Hepatocyte (in vitro differentiated cells): Measurements from ENCODE around the gene PRMT3. TPM values are rescaled to one million over a fixed set of nuclear protein-coding genes. Genes with fewer than 3 reads are reported as not detected.

Experiments used
- DNase-seq: peaks from one replicate; pipeline ENCODE4 v3.0.0-alpha.2; 2016; ENCODE audit warnings: low spot score
- H2AFZ ChIP-seq: fragments of 200-600 bp; sonication (generic); 2 replicates; pipeline ENCODE4 v1.6.0; 2016; ENCODE audit warnings: antibody characterized with exemption, mild to moderate bottlenecking
- H3K27ac ChIP-seq: fragments of 200-600 bp; sonication (generic); 2 replicates; pipeline ENCODE4 v1.5.1; 2016; ENCODE audit warnings: mild to moderate bottlenecking
- H3K27me3 ChIP-seq: fragments of 200-600 bp; sonication (generic); 2 replicates; pipeline ENCODE4 v1.6.1; 2016
- H3K36me3 ChIP-seq: fragments of 200-600 bp; sonication (generic); replicated peaks from 2 replicates; pipeline ENCODE4 v1.5.1; 2016; ENCODE audit warnings: low read depth; ENCODE audit not compliant: insufficient read depth
- H3K4me1 ChIP-seq: fragments of 200-600 bp; sonication (generic); 2 replicates; pipeline ENCODE4 v1.5.1; 2016; ENCODE audit warnings: mild to moderate bottlenecking, moderate library complexity; ENCODE audit not compliant: insufficient read depth
- H3K4me2 ChIP-seq: fragments of 200-600 bp; sonication (generic); 2 replicates; pipeline ENCODE4 v1.6.0; 2016
- H3K4me3 ChIP-seq: fragments of 200-600 bp; sonication (generic); 2 replicates; pipeline ENCODE4 v1.5.1; 2016; ENCODE audit warnings: mild to moderate bottlenecking
- H3K79me2 ChIP-seq: fragments of 200-600 bp; sonication (generic); 2 replicates; pipeline ENCODE4 v1.6.0; 2017; ENCODE audit warnings: mild to moderate bottlenecking
- H3K9me2 ChIP-seq: fragments of 200-600 bp; sonication (generic); replicated peaks from 2 replicates; pipeline ENCODE4 v1.6.0; 2017; ENCODE audit warnings: mild to moderate bottlenecking; ENCODE audit not compliant: insufficient read depth
- H3K9me3 ChIP-seq: fragments of 200-600 bp; sonication (generic); 2 replicates; pipeline ENCODE4 v1.5.1; 2016; ENCODE audit warnings: low read depth, mild to moderate bottlenecking
- H4K20me1 ChIP-seq: fragments of 200-600 bp; sonication (generic); 2 replicates; pipeline ENCODE4 v1.6.0; 2016; ENCODE audit warnings: mild to moderate bottlenecking; ENCODE audit not compliant: insufficient read depth, poor library complexity, severe bottlenecking
- CTCF ChIP-seq: fragments of 200-600 bp; sonication (generic); IDR thresholded peaks from 2 replicates; pipeline ENCODE4 v1.5.1; 2016; ENCODE audit warnings: antibody characterized with exemption, mild to moderate bottlenecking; ENCODE audit not compliant: poor library complexity
- EZH2 ChIP-seq: fragments of 200-600 bp; sonication (generic); IDR thresholded peaks from 2 replicates; pipeline ENCODE4 v1.6.1; 2016; ENCODE audit warnings: antibody characterized with exemption, mild to moderate bottlenecking, borderline replicate concordance
- EZH2phosphoT487 ChIP-seq: fragments of 200-600 bp; sonication (generic); IDR thresholded peaks from one replicate; pipeline ENCODE4 v1.6.1; 2018; ENCODE audit warnings: antibody characterized with exemption, mild to moderate bottlenecking, low read depth, moderate library complexity; ENCODE audit not compliant: unreplicated experiment, severe bottlenecking
- WGBS: methylation state at CpG from one replicate; pipeline ENCODE4 v1.1.6; 2016; ENCODE audit warnings: low lambda C conversion rate; ENCODE audit errors: missing lambda C conversion rate; 5-methylcytosine and 5-hydroxymethylcytosine counted together
- polyA plus RNA-seq: library from polyadenylated mRNA; unstranded; fragments of >200 nt; fragmentation: Nextera tagmentation; extraction: Ambion mirVana; gene quantifications from 2 replicates; pipeline ENCODE4 v1.2.1, GENCODE V29; 2016
- total RNA-seq: library from RNA; depleted of rRNA; stranded (reverse); fragments of >200 nt; gene quantifications from 2 replicates; pipeline ENCODE4 v1.2.3, GENCODE V29; 2014

PRMT3 gene
- total and polyA plus RNA-seq, 2 experiments from 2014 or later: 9.5 to 18.8 TPM

GRCh38 chr11:20451568-20451967 is 64.1 kb downstream of the PRMT3 start:
- Histone ChIP-seq H3K36me3 (no peaks in the 10 kb centered on the region), H3K27me3 (no peaks in the 10 kb centered on the region), H3K4me3 (no peak overlapping the region), H3K9me2 (no peaks in the 10 kb centered on the region), H3K4me2 (no peak overlapping the region), H3K9me3 (no peaks in the 10 kb centered on the region), H4K20me1 (no peaks in the 10 kb centered on the region), H3K4me1 (no peaks in the 10 kb centered on the region), H3K27ac (peak overlapping the region; percentile 7), H3K79me2 (no peaks in the 10 kb centered on the region), H2AFZ (no peak overlapping the region)
- DNase-seq: no peak
- 86% methylated on average over 2 of the region's 2 CpGs for WGBS
- TF ChIP-seq EZH2: no peak
- no peak for TF ChIP-seq CTCF
- TF ChIP-seq EZH2phosphoT487: no peak

GRCh38 chr11:20452585-20452984 is 65.1 kb downstream of the PRMT3 start:
- Histone ChIP-seq H3K9me3 (no peaks in the 10 kb centered on the region), H2AFZ (no peak overlapping the region), H3K9me2 (no peaks in the 10 kb centered on the region), H3K4me2 (no peak overlapping the region), H3K27me3 (no peaks in the 10 kb centered on the region), H3K36me3 (no peaks in the 10 kb centered on the region), H3K4me3 (no peak overlapping the region), H3K27ac (no peak overlapping the region), H3K4me1 (no peaks in the 10 kb centered on the region), H4K20me1 (no peaks in the 10 kb centered on the region), H3K79me2 (no peaks in the 10 kb centered on the region)
- WGBS: 84% methylated on average over 2 of the region's 2 CpGs
- TF ChIP-seq EZH2 (no peak), EZH2phosphoT487 (no peak), CTCF (no peak)
- no peak for DNase-seq

GRCh38 chr11:20453657-20454316 is 66.3 kb downstream of the PRMT3 start:
- H3K4me2 ChIP-seq: no peak overlapping the region
- no peak overlapping the region for H3K27ac ChIP-seq
- WGBS: 77% methylated on average over 4 of the region's 4 CpGs
- DNase-seq: no peak
- no peaks in the 10 kb centered on the region for H3K27me3 ChIP-seq
- H3K79me2 ChIP-seq: no peaks in the 10 kb centered on the region
- no peaks in the 10 kb centered on the region for H3K9me3 ChIP-seq
- H3K36me3 ChIP-seq: no peaks in the 10 kb centered on the region
- H3K9me2 ChIP-seq: no peaks in the 10 kb centered on the region
- no peak overlapping the region for H2AFZ ChIP-seq
- no peak overlapping the region for H3K4me3 ChIP-seq
- no peaks in the 10 kb centered on the region for H3K4me1 ChIP-seq
- TF ChIP-seq CTCF (no peak), EZH2 (no peak), EZH2phosphoT487 (no peak)
- no peaks in the 10 kb centered on the region for H4K20me1 ChIP-seq
